ENCODE results near the gene NRAS.

Gene NRAS

DNA sequence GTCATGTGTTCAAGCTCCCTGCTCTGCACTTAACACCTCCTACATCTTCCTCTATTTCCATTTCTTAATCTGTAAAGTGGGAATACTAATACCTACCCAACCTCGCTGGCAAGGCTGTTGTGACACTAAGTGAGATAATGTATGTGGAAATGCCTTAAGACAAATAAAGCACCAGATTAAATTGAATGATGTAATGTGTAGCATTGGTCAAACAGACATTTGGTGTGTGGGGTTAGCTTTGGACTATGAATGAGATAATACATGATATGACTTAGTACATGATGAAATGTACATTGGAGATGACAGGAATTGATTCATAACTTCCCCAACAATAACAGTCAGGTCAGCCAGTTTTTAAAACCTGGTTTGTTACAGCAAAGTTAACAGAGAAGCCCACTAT lies 26.4 kb downstream of the NRAS start:
- H3K9me3 ChIP-seq (ENCODE audit: insufficient read depth, low read length): no peaks in the 10 kb centered on the region
- no peak overlapping the region for H3K4me2 ChIP-seq (ENCODE audit: low read length)
- no peak overlapping the region for H3K4me3 ChIP-seq (ENCODE audit: low read length)
- H3K4me1 ChIP-seq (ENCODE audit: low read length): no peaks in the 10 kb centered on the region
- H3K27me3 ChIP-seq (ENCODE audit: low read depth, low read length): no peaks in the 10 kb centered on the region
- no peak overlapping the region for H3K9ac ChIP-seq (ENCODE audit: low read length)
- no peak overlapping the region for H3K27ac ChIP-seq (ENCODE audit: low read length)
- H2AFZ ChIP-seq (ENCODE audit: low read depth, low read length): no peak overlapping the region
- H3K79me2 ChIP-seq (ENCODE audit: low read length): no peaks in the 10 kb centered on the region
- H3K36me3 ChIP-seq (replicated peaks; ENCODE audit: low read depth, low read length): no peaks in the 10 kb centered on the region
- no peaks in the 10 kb centered on the region for H4K20me1 ChIP-seq (ENCODE audit: insufficient read depth, low read length)
- no peak for TF ChIP-seq EZH2phosphoT487 (IDR thresholded peaks at IDR 0.05; ENCODE audit: low read depth)
- no peak for TF ChIP-seq CTCF (IDR thresholded peaks at IDR 0.05; ENCODE audit: low read depth, low read length)

GRCh38 chr1:114688526-114688925 lies 28.0 kb downstream of the NRAS start:
- no peak overlapping the region for H3K9ac ChIP-seq (ENCODE audit: low read length)
- H3K4me1 ChIP-seq (ENCODE audit: low read length): no peaks in the 10 kb centered on the region
- no peak overlapping the region for H3K4me2 ChIP-seq (ENCODE audit: low read length)
- no peaks in the 10 kb centered on the region for H3K79me2 ChIP-seq (ENCODE audit: low read length)
- H3K27me3 ChIP-seq (ENCODE audit: low read depth, low read length): no peaks in the 10 kb centered on the region
- H3K27ac ChIP-seq (ENCODE audit: low read length): no peak overlapping the region
- H2AFZ ChIP-seq (ENCODE audit: low read depth, low read length): no peak overlapping the region
- no peaks in the 10 kb centered on the region for H3K9me3 ChIP-seq (ENCODE audit: insufficient read depth, low read length)
- TF ChIP-seq EZH2phosphoT487 (IDR thresholded peaks at IDR 0.05; ENCODE audit: low read depth): no peak
- no peak overlapping the region for H3K4me3 ChIP-seq (ENCODE audit: low read length)
- no peaks in the 10 kb centered on the region for H4K20me1 ChIP-seq (ENCODE audit: insufficient read depth, low read length)
- H3K36me3 ChIP-seq (replicated peaks; ENCODE audit: low read depth, low read length): no peaks in the 10 kb centered on the region

DNA sequence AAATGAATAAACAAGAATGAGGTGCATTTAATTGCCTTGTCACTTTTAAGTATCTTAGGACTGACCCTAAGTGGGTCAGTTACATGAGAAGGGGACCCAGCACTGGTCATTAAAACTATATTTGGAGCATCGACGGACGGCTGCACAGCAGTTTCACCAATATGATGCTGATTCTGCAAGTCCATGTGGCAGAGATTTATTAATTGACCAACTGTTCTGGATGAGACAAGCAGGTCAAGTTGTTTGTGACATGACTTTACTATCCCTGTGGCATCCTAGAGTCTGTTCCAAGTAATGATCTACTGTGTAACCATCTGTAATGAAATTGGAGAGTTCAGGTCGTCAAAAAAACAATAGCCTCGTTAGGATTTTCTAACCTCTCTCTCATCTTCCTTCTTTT lies 30.7 kb downstream of the NRAS start:
- Histone ChIP-seq H3K27ac (ENCODE audit: low read length) (no peak overlapping the region), H3K79me2 (ENCODE audit: low read length) (no peaks in the 10 kb centered on the region)
- TF ChIP-seq EZH2phosphoT487 (IDR thresholded peaks at IDR 0.05; ENCODE audit: low read depth) (no peak), CTCF (IDR thresholded peaks at IDR 0.05; ENCODE audit: low read depth, low read length) (no peak)

GRCh38 chr1:114677691-114678090 lies 38.9 kb downstream of the NRAS start:
- Histone ChIP-seq H3K9me3 (ENCODE audit: insufficient read depth, low read length) (no peaks in the 10 kb centered on the region), H3K79me2 (ENCODE audit: low read length) (no peaks in the 10 kb centered on the region), H3K4me1 (ENCODE audit: low read length) (no peaks in the 10 kb centered on the region), H3K4me2 (ENCODE audit: low read length) (no peak overlapping the region), H3K27me3 (ENCODE audit: low read depth, low read length) (0 out of 2 replicates have a peak, but pooled peaks cover 7% of the 10 kb centered on the region), H2AFZ (ENCODE audit: low read depth, low read length) (no peak overlapping the region), H3K9ac (ENCODE audit: low read length) (no peak overlapping the region), H4K20me1 (ENCODE audit: insufficient read depth, low read length) (no peaks in the 10 kb centered on the region), H3K27ac (ENCODE audit: low read length) (no peak overlapping the region), H3K4me3 (ENCODE audit: low read length) (no peak overlapping the region), H3K36me3 (replicated peaks; ENCODE audit: low read depth, low read length) (no peaks in the 10 kb centered on the region)
- TF ChIP-seq CTCF (IDR thresholded peaks at IDR 0.05; ENCODE audit: low read depth, low read length) (no peak), EZH2phosphoT487 (IDR thresholded peaks at IDR 0.05; ENCODE audit: low read depth) (no peak)

More for the DNA sequence above, 30.7 kb downstream of the NRAS start:
- Histone ChIP-seq H3K27me3 (ENCODE audit: low read depth, low read length) (no peaks in the 10 kb centered on the region), H3K4me2 (ENCODE audit: low read length) (no peak overlapping the region), H3K4me1 (ENCODE audit: low read length) (no peaks in the 10 kb centered on the region), H3K9me3 (ENCODE audit: insufficient read depth, low read length) (no peaks in the 10 kb centered on the region), H2AFZ (ENCODE audit: low read depth, low read length) (no peak overlapping the region), H4K20me1 (ENCODE audit: insufficient read depth, low read length) (no peaks in the 10 kb centered on the region), H3K9ac (ENCODE audit: low read length) (no peak overlapping the region), H3K36me3 (replicated peaks; ENCODE audit: low read depth, low read length) (no peaks in the 10 kb centered on the region), H3K4me3 (ENCODE audit: low read length) (no peak overlapping the region)

DNA sequence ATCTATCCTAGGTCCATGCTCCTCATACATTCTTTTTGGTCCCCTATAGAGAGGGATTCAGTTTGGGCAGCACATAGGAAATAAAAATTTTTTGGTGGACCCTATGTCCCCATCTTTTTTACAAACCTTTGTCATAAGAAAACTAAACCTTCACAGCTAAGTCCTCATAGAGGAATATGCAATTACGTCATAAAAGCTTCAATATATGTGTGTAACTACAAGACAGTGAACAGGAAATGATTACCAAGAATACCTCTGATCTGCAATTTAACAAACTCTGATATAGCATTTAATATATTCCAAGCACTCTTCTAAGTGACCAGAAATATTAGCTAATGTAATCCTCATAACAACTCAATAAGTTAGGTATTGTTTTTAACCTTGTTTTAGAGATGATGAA lies 40.5 kb downstream of the NRAS start:
- H3K27ac ChIP-seq (ENCODE audit: low read length): no peak overlapping the region
- H4K20me1 ChIP-seq (ENCODE audit: insufficient read depth, low read length): no peaks in the 10 kb centered on the region
- 0 out of 2 replicates have a peak, but pooled peaks cover 7% of the 10 kb centered on the region for H3K27me3 ChIP-seq (ENCODE audit: low read depth, low read length)
- no peaks in the 10 kb centered on the region for H3K79me2 ChIP-seq (ENCODE audit: low read length)
- no peak overlapping the region for H3K9ac ChIP-seq (ENCODE audit: low read length)
- H2AFZ ChIP-seq (ENCODE audit: low read depth, low read length): no peak overlapping the region
- no peaks in the 10 kb centered on the region for H3K4me1 ChIP-seq (ENCODE audit: low read length)
- H3K36me3 ChIP-seq (replicated peaks; ENCODE audit: low read depth, low read length): no peaks in the 10 kb centered on the region
- no peak for TF ChIP-seq EZH2phosphoT487 (IDR thresholded peaks at IDR 0.05; ENCODE audit: low read depth)
- TF ChIP-seq CTCF (IDR thresholded peaks at IDR 0.05; ENCODE audit: low read depth, low read length): no peak
- H3K4me3 ChIP-seq (ENCODE audit: low read length): no peak overlapping the region
- no peaks in the 10 kb centered on the region for H3K9me3 ChIP-seq (ENCODE audit: insufficient read depth, low read length)
- no peak overlapping the region for H3K4me2 ChIP-seq (ENCODE audit: low read length)

Measured in OCI-LY3 (cell line).